Stimulated activated CD8-positive, alpha-beta memory T cell treated with anti-CD3 and anti-CD28 coated beads, Interleukin-15, amount 100 ng/mL, for 1 hour (primary cell): ENCODE results near the gene HELZ2.
"Not testable (repeated sequence)": the region's sequence is repeated elsewhere in the genome, so short reads cannot be mapped to it uniquely, and the experiment has no call there.

ENCODE experiments used
- DNase-seq: peaks from one replicate; pipeline ENCODE4 v3.0.0-alpha.2; 2020; ENCODE audit warnings: low read depth

HELZ2 gene

GRCh38 chr20:63565699-63566335 lies 8.2 kb downstream of the HELZ2 start:
- DNase-seq, result no peak

DNA sequence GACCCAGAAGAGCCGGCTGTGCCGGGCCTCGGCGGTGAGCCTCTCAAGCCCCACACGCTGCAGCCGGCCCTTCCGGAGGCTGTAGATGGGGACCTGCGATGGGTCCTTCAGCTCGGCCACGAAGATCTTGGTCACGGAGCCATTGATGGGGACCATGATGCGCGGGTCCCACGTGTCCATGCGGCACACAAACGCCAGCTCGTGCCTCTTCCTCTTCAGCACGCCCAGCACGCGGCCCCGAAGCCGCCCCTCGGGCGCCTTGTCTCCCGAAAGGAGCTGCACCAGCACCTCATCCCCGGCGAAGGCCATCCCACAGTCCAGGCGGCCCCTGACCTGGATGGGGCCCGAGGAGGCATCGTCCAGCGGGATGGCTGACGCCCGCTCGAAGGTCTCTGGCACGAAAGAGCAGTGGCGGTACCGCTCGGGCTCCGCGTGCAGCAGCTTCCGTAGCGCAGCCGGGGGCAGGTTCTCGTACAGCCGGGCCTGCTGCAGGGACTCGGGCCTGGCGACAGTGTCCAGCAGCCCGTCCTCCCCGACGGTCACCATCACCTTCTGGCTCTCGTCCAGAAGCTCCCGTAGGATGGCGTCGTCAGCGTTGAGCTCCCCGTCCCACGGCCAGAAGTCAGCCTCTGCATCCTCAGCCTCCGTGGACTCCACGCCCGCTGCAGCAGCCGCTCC lies 8.9 kb downstream of the HELZ2 start:
- no peak for DNase-seq

- no peak for DNase-seq
Observed at GRCh38 chr20:63564036-63564810, 9.8 kb downstream of the HELZ2 start.

- no peak for DNase-seq
Observed at GRCh38 chr20:63563225-63563935, 10.7 kb downstream of the HELZ2 start.

- DNase-seq, result no peak
Observed at GRCh38 chr20:63562461-63563224, 11.4 kb downstream of the HELZ2 start.

DNA sequence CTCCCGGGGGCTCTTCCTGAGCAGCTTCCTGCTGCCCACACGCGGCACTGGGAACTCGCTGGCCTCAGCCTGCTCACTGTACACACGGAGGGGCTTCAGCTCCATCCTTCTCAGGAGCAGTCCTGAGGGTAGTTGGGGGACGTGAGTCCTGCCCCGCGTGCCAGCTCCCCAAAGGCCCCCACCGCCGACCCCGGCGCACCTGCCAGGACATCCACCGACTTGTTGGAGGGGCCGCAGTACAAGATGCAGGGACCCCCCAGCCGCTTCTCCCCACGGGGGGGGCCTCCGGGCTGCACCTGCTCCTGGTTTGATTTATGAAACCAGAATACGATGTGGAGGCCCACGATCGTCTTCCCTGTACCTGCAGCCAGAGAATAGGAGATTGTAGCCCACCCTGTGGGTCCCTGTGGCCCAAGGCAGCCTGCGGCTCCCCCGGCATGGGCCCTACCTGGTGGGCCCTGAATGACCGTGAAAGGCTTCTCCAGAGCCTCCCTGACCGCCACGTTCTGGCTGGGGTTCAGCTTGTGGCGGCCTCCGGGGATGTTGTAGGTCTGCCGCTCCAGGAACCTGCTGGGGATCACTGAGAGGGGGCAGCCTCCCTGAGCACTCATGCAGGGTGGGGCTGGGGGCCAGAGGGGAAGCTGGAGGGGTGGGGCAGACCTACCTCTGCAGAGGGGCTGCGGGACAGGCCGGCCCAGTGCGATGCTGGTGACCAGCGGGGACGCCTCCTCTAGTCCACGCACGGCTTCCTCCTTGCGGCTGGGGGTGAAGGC lies 12.2 kb downstream of the HELZ2 start:
- no peak for DNase-seq

DNA sequence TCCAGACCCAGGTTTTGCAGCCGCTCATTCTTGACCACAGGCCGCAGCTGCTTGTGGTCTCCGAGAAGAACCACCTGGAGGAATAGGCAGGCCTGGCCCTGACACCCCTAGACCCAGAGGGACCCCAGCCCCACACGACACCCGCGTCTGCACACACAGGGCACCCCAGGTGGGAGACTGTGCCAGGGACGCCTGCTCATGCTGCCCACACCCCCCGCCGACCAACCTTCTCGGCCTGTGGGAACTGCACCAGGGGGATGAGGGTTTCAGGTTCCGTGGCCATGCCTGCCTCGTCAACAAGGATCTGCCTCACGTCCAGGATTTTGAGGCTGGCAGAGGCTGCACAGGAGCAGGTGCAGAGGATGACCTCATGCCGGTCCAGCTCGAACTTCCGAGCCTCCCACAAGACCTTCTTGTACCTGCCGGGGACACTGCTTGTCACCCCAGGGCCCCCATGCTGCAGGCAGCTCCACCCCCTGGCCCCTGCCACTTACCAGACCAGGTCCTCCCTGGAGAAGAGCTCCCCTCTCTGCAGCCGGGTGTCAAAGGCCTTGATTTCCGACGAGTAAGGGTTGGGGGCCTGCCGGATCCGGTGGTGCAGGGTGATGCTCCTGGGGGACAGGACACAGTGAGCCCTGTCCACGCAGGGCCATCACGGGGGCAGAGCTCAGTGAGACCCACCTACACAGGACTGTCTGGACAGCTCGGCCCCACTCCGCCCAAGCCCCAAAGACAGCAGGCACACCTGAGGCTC lies 13.0 kb downstream of the HELZ2 start:
- DNase-seq, result no peak

GRCh38 chr20:63560333-63560805 lies 13.7 kb downstream of the HELZ2 start:
- DNase-seq, result no peak

- DNase-seq, result not testable (repeated sequence)
Observed at GRCh38 chr20:63559485-63560332, 14.3 kb downstream of the HELZ2 start.

DNA sequence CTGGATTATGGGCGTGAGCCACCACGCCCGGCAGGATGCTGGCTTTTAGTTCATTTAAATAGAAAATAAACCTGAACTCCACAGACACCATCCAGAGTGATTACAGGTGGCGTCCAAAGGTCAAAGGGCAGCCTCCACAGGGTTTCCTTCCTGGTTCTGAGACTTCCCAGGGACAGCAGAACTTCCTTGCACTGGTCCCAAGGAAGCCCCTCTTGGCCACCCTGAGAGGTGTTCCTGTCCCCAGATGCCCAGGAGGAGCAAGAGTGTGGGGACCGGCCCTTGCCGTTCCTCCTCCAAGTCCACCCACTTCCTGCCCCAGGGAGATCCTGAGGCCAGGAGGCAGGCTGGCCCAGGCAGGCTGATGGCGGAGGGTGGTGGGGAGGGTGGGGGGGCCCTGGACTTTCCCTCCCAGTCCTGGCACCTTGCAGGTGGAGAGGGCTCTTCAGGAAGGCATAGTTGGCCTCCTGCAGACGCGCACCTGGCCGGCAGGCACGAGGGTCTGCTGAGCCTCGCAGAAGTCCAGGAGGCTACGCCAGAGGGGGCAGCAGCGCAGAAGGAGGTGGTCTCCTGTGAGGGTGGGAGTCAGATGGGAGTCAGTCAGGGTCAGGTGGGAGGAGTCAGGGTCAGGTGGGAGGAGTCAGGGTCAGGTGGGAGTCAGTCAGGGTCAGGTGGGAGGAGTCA lies 15.1 kb downstream of the HELZ2 start:
- no peak for DNase-seq

- DNase-seq, result no peak
Observed at GRCh38 chr20:63557481-63557891, 16.6 kb downstream of the HELZ2 start.

DNA sequence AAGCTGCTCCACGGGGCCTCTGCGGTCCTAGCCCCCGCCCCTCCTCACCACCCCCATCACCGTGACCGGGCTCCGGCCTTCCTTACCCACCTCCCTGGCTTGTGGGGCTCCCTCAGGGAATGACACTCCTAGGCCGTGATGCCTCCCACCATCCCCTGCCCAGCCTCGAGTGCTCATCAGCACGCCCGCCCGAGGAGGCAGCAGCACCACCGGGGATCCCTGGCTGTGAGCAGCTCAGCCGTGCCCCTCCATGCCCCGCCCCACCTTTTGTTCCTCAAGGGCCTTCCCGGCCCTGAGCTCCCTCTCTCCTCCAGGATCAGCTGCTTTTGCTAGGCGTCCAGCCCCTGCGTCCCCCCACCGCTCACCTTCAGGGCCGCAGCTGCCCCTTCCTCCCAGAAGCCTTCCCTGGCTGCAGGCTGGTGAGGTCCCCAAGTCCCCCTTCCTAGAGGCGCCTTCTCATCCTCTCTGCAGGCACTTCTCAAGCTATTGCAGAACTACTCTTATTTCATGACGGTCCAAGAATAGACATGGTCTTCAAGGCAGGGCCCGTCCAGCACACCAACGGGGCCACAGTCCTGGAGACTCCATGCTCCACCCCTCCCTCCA lies 17.1 kb downstream of the HELZ2 start:
- DNase-seq, result no peak

DNA sequence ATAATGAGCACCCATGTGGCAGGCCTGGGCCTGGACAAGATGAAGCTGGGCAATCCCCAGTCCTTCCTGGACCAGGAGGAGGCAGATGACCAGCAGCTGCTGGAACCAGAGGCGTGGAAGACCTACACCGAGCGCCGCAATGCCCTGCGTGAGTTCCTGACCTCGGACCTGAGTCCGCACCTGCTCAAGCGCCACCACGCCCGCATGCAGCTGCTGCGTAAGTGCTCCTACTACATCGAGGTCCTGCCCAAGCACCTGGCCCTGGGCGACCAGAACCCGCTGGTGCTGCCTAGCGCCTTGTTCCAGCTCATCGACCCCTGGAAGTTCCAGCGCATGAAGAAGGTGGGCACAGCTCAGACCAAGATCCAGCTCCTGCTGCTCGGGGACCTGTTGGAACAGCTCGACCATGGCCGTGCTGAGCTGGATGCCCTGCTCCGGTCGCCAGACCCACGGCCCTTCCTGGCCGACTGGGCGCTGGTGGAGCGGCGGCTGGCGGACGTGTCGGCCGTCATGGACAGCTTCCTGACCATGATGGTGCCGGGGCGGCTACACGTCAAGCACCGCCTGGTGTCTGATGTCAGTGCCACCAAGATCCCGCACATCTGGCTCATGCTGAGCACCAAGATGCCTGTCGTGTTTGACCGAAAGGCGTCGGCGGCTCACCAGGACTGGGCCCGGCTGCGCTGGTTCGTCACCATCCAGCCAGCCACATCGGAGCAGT lies 18.2 kb downstream of the HELZ2 start:
- DNase-seq, result no peak

GRCh38 chr20:63554361-63555278 lies 19.4 kb downstream of the HELZ2 start:
- no peak for DNase-seq

DNA sequence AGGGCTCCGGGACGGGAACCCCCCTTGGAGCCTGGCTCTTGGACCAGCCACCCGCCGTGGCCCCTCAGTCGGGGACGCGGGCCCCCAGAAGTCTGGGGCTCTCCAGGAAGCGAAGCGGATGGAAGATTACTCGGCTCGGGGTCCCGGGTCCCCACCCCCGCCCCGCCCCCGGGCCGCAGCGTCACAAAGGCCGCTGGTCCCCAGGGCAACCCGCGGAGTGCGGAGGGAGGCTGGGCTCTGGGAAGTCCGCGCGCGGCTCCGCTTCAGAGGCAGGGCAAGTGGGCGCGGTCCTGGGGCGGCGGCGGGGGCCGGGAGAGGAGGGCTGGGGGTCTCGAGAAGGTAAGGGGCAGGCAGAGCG lies 20.1 kb downstream of the HELZ2 start, which contains the start of gene FNDC11:
FNDC11 (plus strand) TSS at position 227 of the 358 bp plus-strand sequence. CDS start 1,505 bp downstream, outside the sequence.
- no peak for DNase-seq

DNA sequence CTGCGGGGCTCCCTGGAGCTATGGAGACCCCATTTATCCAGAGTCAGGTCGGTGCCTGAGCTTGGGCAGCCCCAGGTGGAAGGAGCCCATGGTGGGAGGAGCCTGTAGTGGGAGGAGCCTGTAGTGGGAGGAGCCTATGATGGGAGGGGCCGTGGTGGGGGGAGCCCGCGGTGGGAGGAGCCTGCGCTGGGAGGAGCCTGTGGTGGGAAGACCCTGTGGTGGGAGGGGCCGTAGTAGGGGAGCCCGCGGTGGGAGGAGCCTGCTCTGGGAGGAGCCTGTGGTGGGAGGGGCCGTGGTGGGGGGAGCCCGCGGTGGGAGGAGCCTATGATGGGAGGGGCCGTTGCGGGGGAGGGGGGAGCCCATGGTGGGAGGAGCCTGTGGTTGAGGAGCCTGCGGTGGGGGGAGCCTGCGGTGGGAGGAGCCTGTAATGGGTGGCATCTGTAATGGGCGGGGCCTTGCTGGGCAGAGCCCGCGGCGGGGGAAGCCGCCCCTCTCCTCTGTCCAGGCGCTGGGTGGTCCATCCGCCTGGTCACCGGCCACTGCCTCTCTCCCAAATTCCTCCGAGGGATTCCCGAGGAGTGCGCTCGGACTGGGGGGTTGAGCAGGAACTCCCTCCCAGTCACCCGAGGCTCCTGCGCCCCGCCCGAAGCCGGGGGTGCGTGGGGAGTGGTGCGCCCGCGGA lies 20.6 kb downstream of the HELZ2 start:
- peak; percentile 79 for DNase-seq
